ENCODE results near the gene VSIG4. TPM values are rescaled to one million over a fixed set of nuclear protein-coding genes. Genes with fewer than 3 reads are reported as not detected.

Gene VSIG4
- total RNA-seq, 1 experiment from 2014 or later: 0.10 TPM

DNA sequence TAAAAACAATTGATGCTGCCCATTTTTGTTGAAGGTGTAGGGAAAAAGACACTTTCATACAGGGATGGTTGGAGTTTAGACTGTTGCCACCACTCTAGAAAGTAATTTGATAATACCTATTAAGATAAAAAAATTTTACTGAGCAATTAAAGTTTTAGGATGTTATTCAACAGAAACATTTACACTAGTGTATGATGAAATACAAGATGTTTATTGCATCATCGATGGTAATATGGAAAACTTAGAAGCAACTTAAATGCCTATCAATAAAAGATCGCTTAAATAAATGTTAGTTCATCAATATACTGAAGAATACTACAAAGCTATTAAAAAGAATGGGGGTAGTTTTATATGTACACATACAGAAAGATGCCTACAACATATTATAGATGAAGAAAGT lies 9.2 kb upstream of the VSIG4 start:
- no peak overlapping the region for H3K4me3 ChIP-seq (ENCODE audit: low read depth in 2 of 2, low read length in 2 of 2)
- no TSS peak for BruUV-seq (replicated peaks)
- CTCF ChIA-PET: no interaction called here
- H3K36me3 ChIP-seq (ENCODE audit: control insufficient read depth, insufficient read depth, low read length): no peaks in the 10 kb centered on the region
- H3K4me1 ChIP-seq (ENCODE audit: control insufficient read depth, insufficient read depth, low read length): no peaks in the 10 kb centered on the region
- H3K27ac ChIP-seq (ENCODE audit: low read length): no peak overlapping the region
- ATAC-seq (no peak), DNase-seq (ENCODE audit: low read depth, low spot score) (no peak)
- in situ Hi-C loops (cut with HindIII; ENCODE audit: low pct_unique_long_range_greater_than_20kb, low sequenced_read_pairs): no loop called here
- POLR2A ChIA-PET: no interaction called here
- H3K27me3 ChIP-seq (ENCODE audit: control insufficient read depth, insufficient read depth, low read length): no peaks in the 10 kb centered on the region
- TF ChIP-seq POLR2AphosphoS5 (IDR thresholded peaks at IDR 0.05; ENCODE audit: low read depth, low read length) (no peak), SIN3A (IDR thresholded peaks at IDR 0.05; ENCODE audit: borderline replicate concordance, insufficient read depth, low read depth, low read length) (no peak), TCF7L2 (IDR thresholded peaks at IDR 0.05; ENCODE audit: low read depth, low read length) (no peak)
- TF ChIP-seq, protein P1, sequence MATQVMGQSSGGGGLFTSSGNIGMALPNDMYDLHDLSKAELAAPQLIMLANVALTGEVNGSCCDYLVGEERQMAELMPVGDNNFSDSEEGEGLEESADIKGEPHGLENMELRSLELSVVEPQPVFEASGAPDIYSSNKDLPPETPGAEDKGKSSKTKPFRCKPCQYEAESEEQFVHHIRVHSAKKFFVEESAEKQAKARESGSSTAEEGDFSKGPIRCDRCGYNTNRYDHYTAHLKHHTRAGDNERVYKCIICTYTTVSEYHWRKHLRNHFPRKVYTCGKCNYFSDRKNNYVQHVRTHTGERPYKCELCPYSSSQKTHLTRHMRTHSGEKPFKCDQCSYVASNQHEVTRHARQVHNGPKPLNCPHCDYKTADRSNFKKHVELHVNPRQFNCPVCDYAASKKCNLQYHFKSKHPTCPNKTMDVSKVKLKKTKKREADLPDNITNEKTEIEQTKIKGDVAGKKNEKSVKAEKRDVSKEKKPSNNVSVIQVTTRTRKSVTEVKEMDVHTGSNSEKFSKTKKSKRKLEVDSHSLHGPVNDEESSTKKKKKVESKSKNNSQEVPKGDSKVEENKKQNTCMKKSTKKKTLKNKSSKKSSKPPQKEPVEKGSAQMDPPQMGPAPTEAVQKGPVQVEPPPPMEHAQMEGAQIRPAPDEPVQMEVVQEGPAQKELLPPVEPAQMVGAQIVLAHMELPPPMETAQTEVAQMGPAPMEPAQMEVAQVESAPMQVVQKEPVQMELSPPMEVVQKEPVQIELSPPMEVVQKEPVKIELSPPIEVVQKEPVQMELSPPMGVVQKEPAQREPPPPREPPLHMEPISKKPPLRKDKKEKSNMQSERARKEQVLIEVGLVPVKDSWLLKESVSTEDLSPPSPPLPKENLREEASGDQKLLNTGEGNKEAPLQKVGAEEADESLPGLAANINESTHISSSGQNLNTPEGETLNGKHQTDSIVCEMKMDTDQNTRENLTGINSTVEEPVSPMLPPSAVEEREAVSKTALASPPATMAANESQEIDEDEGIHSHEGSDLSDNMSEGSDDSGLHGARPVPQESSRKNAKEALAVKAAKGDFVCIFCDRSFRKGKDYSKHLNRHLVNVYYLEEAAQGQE (IDR thresholded peaks at IDR 0.05; ENCODE audit: insufficient read depth in 1 of 2, low read depth in 2 of 2, low read length in 1 of 2): no peak
- TF ChIP-seq, protein P2, sequence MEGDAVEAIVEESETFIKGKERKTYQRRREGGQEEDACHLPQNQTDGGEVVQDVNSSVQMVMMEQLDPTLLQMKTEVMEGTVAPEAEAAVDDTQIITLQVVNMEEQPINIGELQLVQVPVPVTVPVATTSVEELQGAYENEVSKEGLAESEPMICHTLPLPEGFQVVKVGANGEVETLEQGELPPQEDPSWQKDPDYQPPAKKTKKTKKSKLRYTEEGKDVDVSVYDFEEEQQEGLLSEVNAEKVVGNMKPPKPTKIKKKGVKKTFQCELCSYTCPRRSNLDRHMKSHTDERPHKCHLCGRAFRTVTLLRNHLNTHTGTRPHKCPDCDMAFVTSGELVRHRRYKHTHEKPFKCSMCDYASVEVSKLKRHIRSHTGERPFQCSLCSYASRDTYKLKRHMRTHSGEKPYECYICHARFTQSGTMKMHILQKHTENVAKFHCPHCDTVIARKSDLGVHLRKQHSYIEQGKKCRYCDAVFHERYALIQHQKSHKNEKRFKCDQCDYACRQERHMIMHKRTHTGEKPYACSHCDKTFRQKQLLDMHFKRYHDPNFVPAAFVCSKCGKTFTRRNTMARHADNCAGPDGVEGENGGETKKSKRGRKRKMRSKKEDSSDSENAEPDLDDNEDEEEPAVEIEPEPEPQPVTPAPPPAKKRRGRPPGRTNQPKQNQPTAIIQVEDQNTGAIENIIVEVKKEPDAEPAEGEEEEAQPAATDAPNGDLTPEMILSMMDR (IDR thresholded peaks at IDR 0.05): no peak
- H3K9me3 ChIP-seq (ENCODE audit: control insufficient read depth, insufficient read depth, low read depth, low read length): no peaks in the 10 kb centered on the region
- intact Hi-C loops (cut with micrococcal nuclease; ENCODE audit: unreplicated experiment): no loop called here

DNA sequence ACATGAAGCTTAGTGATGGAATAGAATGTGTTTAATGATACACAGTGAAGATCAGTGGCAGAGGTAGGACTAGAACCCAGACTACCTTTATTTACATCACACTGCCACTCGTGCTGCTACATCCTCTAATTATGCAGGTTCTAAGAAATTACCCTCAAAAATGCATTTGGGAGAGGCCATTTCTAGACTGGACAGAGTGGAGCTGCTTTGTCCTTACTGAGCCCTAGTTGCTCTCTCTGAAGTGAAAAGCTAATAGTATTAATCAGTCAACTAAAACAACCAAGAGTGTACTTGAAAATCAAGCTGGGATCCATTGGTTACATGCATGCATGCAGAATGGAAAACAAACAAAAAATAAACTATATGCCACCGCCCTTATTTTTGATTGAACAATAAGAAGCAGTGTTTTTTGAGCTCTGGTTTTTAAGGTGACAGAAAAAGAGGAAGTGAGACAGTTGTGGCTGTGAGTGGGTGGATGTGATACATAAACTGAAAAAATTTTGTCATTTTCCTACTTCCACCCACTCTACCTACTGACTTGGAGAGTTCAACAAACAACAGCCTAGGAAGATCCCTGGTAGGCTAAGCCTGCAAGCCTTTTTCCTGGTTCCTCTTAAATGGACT lies 6.8 kb upstream of the VSIG4 start:
- no peak for DNase-seq (ENCODE audit: low read depth, low spot score)
- Histone ChIP-seq H3K4me1 (ENCODE audit: control insufficient read depth, insufficient read depth, low read length) (no peaks in the 10 kb centered on the region), H3K4me3 (ENCODE audit: low read depth in 2 of 2, low read length in 2 of 2) (no peak overlapping the region), H3K27me3 (ENCODE audit: control insufficient read depth, insufficient read depth, low read length) (no peaks in the 10 kb centered on the region), H3K36me3 (ENCODE audit: control insufficient read depth, insufficient read depth, low read length) (no peaks in the 10 kb centered on the region), H3K9me3 (ENCODE audit: control insufficient read depth, insufficient read depth, low read depth, low read length) (no peaks in the 10 kb centered on the region), H3K27ac (ENCODE audit: low read length) (no peak overlapping the region)
- BruUV-seq (replicated peaks): no TSS peak
- intact Hi-C loops (cut with micrococcal nuclease; ENCODE audit: unreplicated experiment) (no loop called here), in situ Hi-C loops (cut with HindIII; ENCODE audit: low pct_unique_long_range_greater_than_20kb, low sequenced_read_pairs) (no loop called here)
- CTCF ChIA-PET: no interaction called here
- TF ChIP-seq TCF7L2 (IDR thresholded peaks at IDR 0.05; ENCODE audit: low read depth, low read length): no peak
- TF ChIP-seq, protein P1 (IDR thresholded peaks at IDR 0.05; ENCODE audit: insufficient read depth in 1 of 2, low read depth in 2 of 2, low read length in 1 of 2): no peak
- TF ChIP-seq, protein P2 (IDR thresholded peaks at IDR 0.05): no peak
- no peak for TF ChIP-seq POLR2AphosphoS5 (IDR thresholded peaks at IDR 0.05; ENCODE audit: low read depth, low read length)
- no peak for TF ChIP-seq SIN3A (IDR thresholded peaks at IDR 0.05; ENCODE audit: borderline replicate concordance, insufficient read depth, low read depth, low read length)
- no peak for ATAC-seq
- POLR2A ChIA-PET: no interaction called here

All from Panc1 (cell line).